Mammary epithelial cell (primary cell): ENCODE measurements around the gene RASA2.

Experiments
- CTCF ChIP-seq, 2 donors: IDR thresholded peaks in 1 of 2; conservative IDR thresholded peaks in 1 of 2; 2 replicates each; pipeline ENCODE4 v1.5.1; 2011 to 2012; ENCODE audit warnings: inconsistent platforms in 2 of 2, low read length in 2 of 2, mild to moderate bottlenecking in 2 of 2, control low read depth in 1 of 2, low read depth in 1 of 2; ENCODE audit not compliant: insufficient read depth in 1 of 2; ENCODE audit errors: extremely low read depth in 1 of 2
- EZH2 ChIP-seq: IDR thresholded peaks from 2 replicates; pipeline ENCODE4 v1.6.1; 2012; ENCODE audit warnings: low read length, inconsistent platforms, borderline replicate concordance

GRCh38 chr3:141491081-141491480 is 4.3 kb downstream of the RASA2 start:
- TF ChIP-seq CTCF (conservative IDR thresholded peaks at IDR 0.05 in 1 of 2, IDR thresholded peaks at IDR 0.05 in 1 of 2; ENCODE audit: extremely low read depth in 1 of 2, insufficient read depth in 1 of 2, low read depth in 1 of 2, low read length in 2 of 2): no peak
- no peak for TF ChIP-seq EZH2
